Panc1 (cell line): ENCODE data around the gene SHB. TPM values are rescaled to one million over a fixed set of nuclear protein-coding genes. Genes with fewer than 3 reads are reported as not detected.

ENCODE experiments used
- ATAC-seq: fragments of 200-7000 bp; cut with Tn5 transposase; 2 replicates; pipeline ENCODE4 v1.9.1; 2020; ENCODE audit warnings: mild to moderate bottlenecking, moderate library complexity
- BruUV-seq: library from RNA; stranded (reverse); fragments of 400-500 nt; replicated peaks from 2 replicates; lab custom pipeline; 2021; lab: Mats Ljungman, UMichigan
- CTCF ChIA-PET: fragments of 300-600 bp; sonication (Branson Sonifier 250); formaldehyde crosslinking; loops from one replicate; lab custom pipeline; 2022; ENCODE audit warnings: antibody characterized with exemption; lab: Charles Lee
- POLR2A ChIA-PET: fragments of 300-600 bp; sonication (Branson Sonifier 250); formaldehyde crosslinking; loops from one replicate; lab custom pipeline; 2022; ENCODE audit warnings: antibody characterized with exemption; lab: Charles Lee
- DNase-seq: peaks from one replicate; pipeline ENCODE4 v3.0.0-alpha.2; 2010; ENCODE audit warnings: low read depth, low spot score
- H3K27ac ChIP-seq: 2 replicates; pipeline ENCODE4 v1.5.1; 2011; ENCODE audit warnings: mild to moderate bottlenecking, low read length, inconsistent platforms
- H3K27me3 ChIP-seq: fragments of 200-500 bp; sonication (Bioruptor generic); 2 replicates; pipeline ENCODE4 v1.6.0; 2014; ENCODE audit warnings: low read length, inconsistent platforms; ENCODE audit not compliant: control insufficient read depth, insufficient read depth
- H3K36me3 ChIP-seq: fragments of 200-500 bp; sonication (Bioruptor generic); 2 replicates; pipeline ENCODE4 v1.5.1; 2014; ENCODE audit warnings: inconsistent platforms, mild to moderate bottlenecking, low read length, moderate library complexity; ENCODE audit not compliant: control insufficient read depth, insufficient read depth
- H3K4me1 ChIP-seq: 2 replicates; pipeline ENCODE4 v1.5.1; 2011; ENCODE audit warnings: inconsistent platforms, mild to moderate bottlenecking, low read length, moderate library complexity; ENCODE audit not compliant: control insufficient read depth, insufficient read depth
- H3K4me3 ChIP-seq, 2 experiments: 2 replicates each; pipeline ENCODE4 v1.5.1; 2011 to 2012; ENCODE audit warnings: low read depth in 2 of 2, low read length in 2 of 2, mild to moderate bottlenecking in 2 of 2, inconsistent platforms in 1 of 2, moderate library complexity in 1 of 2
- H3K9me3 ChIP-seq: fragments of 200-500 bp; sonication (Bioruptor generic); 2 replicates; pipeline ENCODE4 v1.5.1; 2014; ENCODE audit warnings: low read depth, mild to moderate bottlenecking, inconsistent platforms, low read length, moderate library complexity; ENCODE audit not compliant: control insufficient read depth, insufficient read depth
- CTCF ChIP-seq: fragments of 450-650 bp; IDR thresholded peaks from 2 replicates; pipeline ENCODE4 v1.5.1; 2017; ENCODE audit warnings: mild to moderate bottlenecking
- POLR2AphosphoS5 ChIP-seq: IDR thresholded peaks from 2 replicates; pipeline ENCODE4 v1.6.1; 2012; ENCODE audit warnings: mild to moderate bottlenecking, low read depth, low read length, moderate library complexity
- REST ChIP-seq, 2 experiments: IDR thresholded peaks; 2 replicates each; pipeline ENCODE4 v1.6.1; 2011 to 2012; ENCODE audit warnings: low read depth in 2 of 2, control low read depth in 1 of 2, low read length in 1 of 2, mild to moderate bottlenecking in 1 of 2, moderate library complexity in 1 of 2; ENCODE audit not compliant: insufficient read depth in 1 of 2
- SIN3A ChIP-seq: IDR thresholded peaks from 2 replicates; pipeline ENCODE4 v1.6.1; 2012; ENCODE audit warnings: low read depth, mild to moderate bottlenecking, low read length, moderate library complexity, borderline replicate concordance; ENCODE audit not compliant: insufficient read depth
- TCF7L2 ChIP-seq: IDR thresholded peaks from 2 replicates; pipeline ENCODE4 v1.6.1; 2011; ENCODE audit warnings: mild to moderate bottlenecking, low read depth, low read length, inconsistent platforms
- in situ Hi-C: cut with HindIII; loops from 2 replicates; pipeline ENCODE4 v1.10.0; 2016; ENCODE audit warnings: low sequenced_read_pairs, low pct_unique_long_range_greater_than_20kb
- intact Hi-C: fragments of 100-400 bp; cut with micrococcal nuclease; formaldehyde crosslinking; loops from one replicate; pipeline ENCODE4 v1.10.0; 2022; ENCODE audit not compliant: unreplicated experiment
- total RNA-seq: library from RNA; stranded (reverse); gene quantifications from one replicate; pipeline ENCODE4 v1.2.1, GENCODE V29; 2021; ENCODE audit not compliant: unreplicated experiment

SHB gene
- total RNA-seq, 1 experiment from 2014 or later = 59.9 TPM

- H3K27me3 ChIP-seq = no peaks in the 10 kb centered on the region
- H3K36me3 ChIP-seq = peaks cover 4% of the 10 kb centered on the region; the same call in 1 of the 2 replicates
- ATAC-seq (no peak), DNase-seq (no peak)
- no peak overlapping the region for H3K4me3 ChIP-seq
- H3K4me1 ChIP-seq = peaks cover 35% of the 10 kb centered on the region
- intact Hi-C loops = no loop called here
- in situ Hi-C loops = no loop called here
- H3K9me3 ChIP-seq = no peaks in the 10 kb centered on the region
- no peak overlapping the region for H3K27ac ChIP-seq
- BruUV-seq = no TSS peak
- ChIA-PET POLR2A (interaction anchor here (0.6 kb wide), 1 partner anchor 55 kb away, joined by 7 read pairs; no protein-coding TSS in a partner anchor), CTCF (no interaction called here)
- TF ChIP-seq POLR2AphosphoS5 = no peak
Measured at GRCh38 chr9:37971691-37972090, 97.3 kb downstream of the SHB start.

GRCh38 chr9:37971108-37971459 lies 97.9 kb downstream of the SHB start:
- no TSS peak for BruUV-seq
- in situ Hi-C loops (no loop called here), intact Hi-C loops (no loop called here)
- Histone ChIP-seq H3K4me3 (no peak overlapping the region), H3K9me3 (no peaks in the 10 kb centered on the region), H3K36me3 (peaks cover 4% of the 10 kb centered on the region), H3K27me3 (no peaks in the 10 kb centered on the region), H3K4me1 (peaks cover 41% of the 10 kb centered on the region), H3K27ac (no peak overlapping the region)
- ChIA-PET CTCF (no interaction called here), POLR2A (interaction anchor here (0.6 kb wide), 1 partner anchor 54 kb away, joined by 7 read pairs; no protein-coding TSS in a partner anchor)
- ATAC-seq (no peak), DNase-seq (no peak)
- TF ChIP-seq CTCF (no peak), SIN3A (no peak), REST (IDR thresholded peaks at IDR 0.05; ENCODE audit: insufficient read depth in 1 of 2, low read depth in 2 of 2, low read length in 1 of 2) (no peak), POLR2AphosphoS5 (no peak)

- no peak for TF ChIP-seq TCF7L2
- TF ChIP-seq CTCF = no peak
- no peak for TF ChIP-seq REST (IDR thresholded peaks at IDR 0.05; ENCODE audit: insufficient read depth in 1 of 2, low read depth in 2 of 2, low read length in 1 of 2)
- no peak for TF ChIP-seq SIN3A
- TF ChIP-seq POLR2AphosphoS5 = no peak
- POLR2A ChIA-PET = no interaction called here
- Histone ChIP-seq H3K4me3 (no peak overlapping the region), H3K36me3 (peaks cover 4% of the 10 kb centered on the region), H3K27ac (no peak overlapping the region), H3K4me1 (peaks cover 46% of the 10 kb centered on the region), H3K9me3 (no peaks in the 10 kb centered on the region), H3K27me3 (no peaks in the 10 kb centered on the region)
- in situ Hi-C loops = no loop called here
- intact Hi-C loops = no loop called here
- BruUV-seq = no TSS peak
- CTCF ChIA-PET = no interaction called here
- ATAC-seq (no peak), DNase-seq (no peak)
Measured at GRCh38 chr9:37970301-37971107, 98.5 kb downstream of the SHB start.
